Adrenal gland (tissue), 5 donors: ENCODE measurements around the gene TMEM236.

Experiments used
- CTCF ChIP-seq, 6 experiments: fragments of 450-650 bp in 4 of 6; fragments of 200-600 bp in 2 of 6; sonication (generic) in 1 of 6; IDR thresholded peaks; 1 replicate in 5 of 6; 2 replicates in 1 of 6; pipeline versions ENCODE4 v1.5.1 to v1.8.0; 2016 to 2021; ENCODE audit warnings: antibody characterized with exemption in 6 of 6, mild to moderate bottlenecking in 2 of 6, moderate library complexity in 1 of 6
- POLR2A ChIP-seq, 2 donors: fragments of 450-650 bp; IDR thresholded peaks; one replicate each; pipeline ENCODE4 v1.6.1; 2017; ENCODE audit warnings: antibody characterized with exemption in 2 of 2, mild to moderate bottlenecking in 2 of 2, moderate library complexity in 1 of 2
- donor health status: DM: no; HTN: no; CAD: no.

GRCh38 chr10:17708821-17709220, 43.2 kb upstream of the TMEM236 start:
- TF ChIP-seq CTCF (IDR thresholded peaks at IDR 0.05): no peak
- no peak for TF ChIP-seq POLR2A (IDR thresholded peaks at IDR 0.05)
